HS-5 (cell line): ENCODE measurements around the gene USP47.
A peak's percentile ranks its signal among the peaks of the same experiment; 100 is the strongest.

ENCODE experiments used
- DNase-seq: peaks from one replicate; pipeline ENCODE4 v3.0.0-alpha.2; 2012; ENCODE audit warnings: low read depth

The USP47 gene

DNA sequence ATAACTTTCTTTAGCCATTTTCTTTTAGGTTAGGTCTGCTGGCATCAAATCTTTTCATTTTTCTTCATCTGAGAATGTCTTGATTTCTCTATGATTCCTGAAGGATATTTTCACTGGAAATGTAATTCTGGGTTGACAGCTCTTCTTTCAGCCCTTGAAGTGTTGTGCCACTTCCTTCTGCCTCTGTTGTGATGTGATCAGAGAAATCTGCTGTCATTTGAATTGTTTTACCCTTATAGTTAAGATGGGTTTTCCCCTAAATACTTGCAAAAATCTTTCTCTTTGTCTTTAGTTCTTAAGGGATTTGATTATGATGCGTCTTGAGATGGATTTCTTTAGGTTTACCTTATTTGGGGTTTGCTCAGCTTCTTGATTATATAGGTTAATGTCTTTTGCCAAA, 23.0 kb downstream of the USP47 start:
- DNase-seq, result no peak

DNA sequence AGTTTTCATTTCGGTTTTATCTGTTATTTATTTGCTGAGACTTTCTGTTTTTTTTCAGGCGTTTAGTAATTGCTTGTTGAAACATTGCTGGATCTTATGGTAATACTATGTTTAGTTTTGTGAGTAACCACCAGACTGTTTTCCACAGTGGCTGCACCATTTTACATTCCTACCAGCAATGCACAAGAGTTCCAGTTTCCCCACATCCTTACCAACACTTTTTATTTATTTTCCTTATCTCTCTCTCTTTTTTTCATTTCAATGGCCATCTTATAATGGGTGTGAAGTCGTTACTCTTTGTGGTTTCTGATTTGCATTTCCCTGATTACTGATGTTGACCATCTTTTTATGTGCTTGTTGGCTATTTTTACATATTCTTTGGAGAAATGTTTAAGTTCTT, 23.7 kb downstream of the USP47 start:
- no peak for DNase-seq

DNA sequence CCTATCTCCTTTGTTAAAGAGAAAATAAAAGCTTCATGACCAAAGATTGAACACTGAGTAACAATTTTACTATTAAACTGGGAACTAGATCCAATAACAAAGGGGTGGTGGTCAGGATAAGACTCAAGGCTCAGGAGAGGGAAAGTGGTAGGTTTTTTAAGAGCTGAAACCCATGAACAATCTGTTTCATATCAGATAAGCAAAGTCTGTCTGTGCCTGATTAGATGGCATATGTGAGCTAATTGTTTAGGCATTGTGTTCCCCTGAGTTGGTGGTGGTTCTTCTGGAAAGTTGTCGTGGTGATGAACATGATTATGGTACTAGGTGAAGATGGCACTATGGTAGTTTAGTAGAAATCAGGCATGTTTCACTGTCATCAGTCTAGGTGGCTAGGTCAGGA, 24.4 kb downstream of the USP47 start:
- no peak for DNase-seq

DNA sequence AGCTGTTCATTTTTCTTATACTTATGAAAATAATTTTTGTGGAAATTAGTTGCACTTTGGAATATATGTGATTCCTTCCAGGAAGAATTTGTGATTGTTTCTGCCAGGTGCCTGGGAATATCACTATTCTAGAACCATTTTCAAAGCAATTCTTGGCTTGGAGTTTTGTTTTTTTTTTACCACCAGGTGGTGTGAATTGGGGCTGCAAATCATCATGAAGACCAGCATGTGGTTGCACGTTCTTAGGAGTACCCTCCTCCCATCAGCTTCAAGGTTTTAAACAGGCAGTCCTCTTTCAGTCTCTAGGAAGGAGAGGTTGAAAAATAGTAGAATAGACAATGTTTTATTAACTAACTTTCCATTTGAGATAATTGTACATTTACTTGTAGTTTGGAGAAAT, 25.9 kb downstream of the USP47 start:
- DNase-seq, result no peak

DNA sequence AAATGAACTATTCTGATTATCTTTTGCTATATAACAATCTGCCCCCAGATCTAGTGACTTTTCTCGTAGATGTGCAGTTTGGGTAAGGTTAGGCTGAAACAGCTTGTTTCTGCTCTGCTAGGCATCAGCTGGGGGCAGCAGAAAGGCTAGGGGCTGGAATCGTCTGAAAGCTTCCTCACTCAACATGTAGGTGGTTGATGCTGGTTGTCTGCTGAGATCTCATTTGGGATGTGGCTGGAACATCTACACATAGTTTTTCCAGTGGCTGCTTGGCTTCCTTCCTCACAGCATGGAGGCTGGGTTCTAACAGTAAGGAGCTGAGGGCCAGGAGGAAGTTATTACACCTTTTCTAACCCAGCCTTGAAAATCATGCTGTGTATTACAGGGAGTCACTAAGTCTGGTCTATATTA, 30.2 kb downstream of the USP47 start:
- DNase-seq, result no peak

DNA sequence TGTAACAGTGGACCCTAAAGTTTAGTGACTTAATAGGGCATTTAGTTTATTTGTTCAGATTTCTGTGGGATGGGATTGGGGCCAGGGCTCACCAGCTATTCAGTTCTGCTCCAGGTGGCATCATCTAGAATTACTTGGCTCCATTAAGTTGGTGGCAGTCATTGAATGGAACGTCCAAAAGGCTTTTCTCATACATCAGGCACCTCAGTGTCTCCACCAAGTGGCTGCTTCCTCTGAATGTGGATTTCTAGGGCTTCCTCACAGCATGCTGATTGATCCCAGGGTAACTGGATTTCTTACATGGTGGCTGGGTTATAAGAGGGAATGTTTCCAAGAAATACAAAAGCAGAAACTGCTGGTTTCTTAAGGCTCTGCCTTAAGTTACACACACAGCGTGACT, 34.7 kb downstream of the USP47 start:
- no peak for DNase-seq

DNA sequence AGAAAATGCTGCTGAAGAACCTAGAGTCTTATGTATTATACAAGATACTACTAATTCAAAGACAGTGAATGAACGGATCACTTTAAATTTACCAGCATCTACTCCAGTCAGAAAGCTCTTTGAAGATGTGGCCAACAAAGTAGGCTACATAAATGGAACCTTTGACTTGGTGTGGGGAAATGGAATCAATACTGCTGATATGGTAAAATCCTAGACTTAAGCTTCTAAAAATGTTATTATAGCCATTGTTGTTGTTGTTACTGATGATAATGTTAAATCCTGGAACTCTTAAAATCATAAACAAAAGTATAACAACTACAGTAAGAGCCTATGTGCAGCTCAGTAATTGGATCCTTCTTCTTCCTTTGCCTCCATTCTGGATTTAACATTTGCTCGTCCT, 38.4 kb downstream of the USP47 start:
- no peak for DNase-seq

DNA sequence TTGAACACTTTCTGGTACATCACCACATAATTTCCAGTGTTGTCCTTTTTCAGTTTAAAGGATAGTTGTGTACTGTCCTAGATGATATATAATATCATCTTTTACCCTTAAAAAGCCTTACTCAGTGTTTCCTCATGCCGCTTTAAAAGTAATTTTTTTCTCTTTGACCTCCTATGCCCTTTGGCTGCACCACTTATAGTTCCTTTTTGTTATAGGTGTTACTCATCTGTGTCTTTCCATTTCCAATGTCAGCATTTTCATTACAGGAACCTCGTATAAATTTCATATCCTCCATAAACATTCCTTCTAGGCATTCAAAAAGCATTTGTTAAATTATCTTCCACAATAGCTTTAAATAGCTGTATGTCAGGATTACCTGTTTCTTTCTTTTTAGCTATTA, 40.8 kb downstream of the USP47 start:
- DNase-seq, result no peak

DNA sequence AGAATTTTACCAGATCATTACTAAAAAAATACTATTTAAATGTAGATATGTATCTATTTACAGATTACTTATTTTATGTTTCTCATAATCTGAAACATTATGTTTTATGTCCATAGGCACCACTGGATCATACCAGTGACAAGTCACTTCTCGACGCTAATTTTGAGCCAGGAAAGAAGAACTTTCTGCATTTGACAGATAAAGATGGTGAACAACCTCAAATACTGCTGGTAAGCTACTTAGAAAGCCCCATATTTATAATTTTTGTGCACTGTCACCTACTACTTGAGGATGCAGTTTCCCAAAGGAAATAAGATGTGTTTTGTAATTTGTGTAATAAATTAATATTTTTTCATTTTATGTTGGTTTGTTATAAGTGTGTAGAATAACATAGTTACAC, 42.6 kb downstream of the USP47 start:
- no peak for DNase-seq

DNA sequence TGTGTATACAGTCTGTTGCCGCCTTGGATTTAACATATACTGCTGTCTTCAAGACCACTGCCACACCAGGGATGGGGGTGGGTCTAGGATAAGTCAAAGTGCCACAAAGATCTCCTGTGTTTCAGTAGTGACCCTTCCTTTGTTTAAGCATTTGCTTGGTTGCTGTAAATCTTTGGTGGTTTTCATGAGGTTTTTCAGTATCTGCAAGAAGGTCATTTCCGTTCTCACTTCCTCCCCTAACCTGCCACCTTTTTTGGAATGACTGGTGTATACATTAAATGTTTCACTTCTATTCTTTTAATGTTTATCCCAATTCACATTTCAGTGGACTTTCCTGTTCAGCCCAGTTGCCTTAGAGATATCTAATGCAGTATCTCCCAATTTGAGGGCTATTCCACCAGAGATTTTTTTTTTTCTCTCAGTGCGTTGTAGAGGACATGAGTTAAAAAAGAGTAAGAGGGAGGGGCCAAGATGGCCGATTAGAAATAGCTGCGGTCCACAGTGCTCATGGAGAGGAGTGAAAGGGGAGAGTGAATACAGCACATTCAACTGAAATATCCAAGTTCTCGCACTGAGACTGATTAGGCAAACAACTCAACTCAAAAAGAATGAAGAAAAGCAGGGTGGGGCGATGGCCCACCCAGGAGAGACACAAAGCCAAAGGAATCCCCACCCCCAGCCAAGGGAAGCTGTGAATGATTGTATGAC, 43.2 kb downstream of the USP47 start:
- no peak for DNase-seq

DNA sequence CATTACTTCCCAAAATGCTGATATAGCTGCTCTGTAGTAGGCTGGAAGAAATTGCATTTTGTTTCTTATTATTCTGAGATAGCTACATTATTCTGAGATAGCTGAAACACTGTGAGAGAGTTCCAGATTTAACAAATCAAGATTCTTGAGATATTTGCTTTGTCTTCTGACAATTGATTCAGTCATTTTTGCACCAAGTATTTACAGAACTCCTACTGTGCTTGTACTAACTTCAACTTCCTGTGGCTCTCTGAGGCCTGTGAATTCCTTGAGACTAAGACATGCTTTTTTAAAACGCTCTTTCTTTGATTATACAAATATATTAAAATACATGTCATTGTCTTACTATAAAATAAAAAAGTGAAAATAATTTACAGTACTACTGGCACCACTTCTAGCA, 52.7 kb downstream of the USP47 start:
- DNase-seq, result no peak

DNA sequence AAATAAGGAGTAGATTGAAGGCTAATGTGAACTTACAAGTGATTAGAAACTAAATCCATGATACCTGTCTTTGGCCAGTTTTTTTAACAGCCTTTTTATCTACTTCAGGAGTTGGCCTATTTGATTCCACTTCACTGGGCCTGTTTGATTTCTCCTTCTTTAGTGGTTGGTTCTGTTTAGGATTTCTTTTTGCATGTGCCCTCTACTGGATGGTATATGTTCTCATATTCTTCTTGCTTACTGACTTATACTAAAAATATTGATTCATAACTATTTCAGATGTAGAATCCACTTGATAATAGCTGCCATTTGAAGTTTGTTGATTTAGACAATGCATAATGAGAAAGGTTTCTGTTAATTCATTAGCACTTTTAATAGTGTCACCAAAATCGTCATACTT, 53.9 kb downstream of the USP47 start:
- DNase-seq, result no peak

DNA sequence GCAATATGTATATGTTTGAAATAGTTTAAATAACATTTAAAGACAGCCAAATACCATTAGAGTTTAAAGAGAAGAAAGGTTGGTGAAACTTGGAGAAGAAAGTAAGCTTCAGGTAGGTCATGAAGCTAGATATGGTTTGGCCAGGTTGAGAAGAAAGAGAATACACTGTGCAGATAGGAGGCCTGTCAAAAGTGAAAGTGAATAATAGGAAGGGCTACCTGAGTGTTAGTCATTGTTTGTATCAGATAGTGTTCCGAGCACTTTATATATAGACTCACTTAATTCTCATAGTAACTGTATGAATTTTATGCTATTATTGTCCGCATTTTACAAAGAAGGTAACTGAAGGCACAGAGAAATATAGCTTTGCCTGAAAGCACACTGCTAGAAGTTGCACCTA, 56.9 kb downstream of the USP47 start:
- no peak for DNase-seq

DNA sequence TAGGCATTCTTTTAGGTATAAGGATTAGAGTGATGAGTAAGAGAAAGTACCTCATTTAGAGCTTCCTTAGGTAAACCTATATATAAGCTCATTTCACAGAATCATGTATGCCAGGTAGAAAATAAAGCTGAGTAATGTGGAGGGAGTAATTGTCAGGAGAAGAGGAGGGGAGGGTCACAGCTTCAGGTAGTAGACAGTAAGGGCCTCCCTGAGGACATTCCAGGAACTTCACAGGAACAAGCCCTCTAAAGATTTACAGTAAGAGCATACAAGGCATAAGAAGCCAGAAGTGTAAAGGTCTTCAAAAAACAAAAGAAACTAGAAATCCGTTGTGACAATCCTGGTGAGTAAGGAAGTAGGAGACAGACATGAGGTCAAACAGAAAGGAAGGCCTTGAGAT, 57.6 kb downstream of the USP47 start:
- DNase-seq, result no peak

DNA sequence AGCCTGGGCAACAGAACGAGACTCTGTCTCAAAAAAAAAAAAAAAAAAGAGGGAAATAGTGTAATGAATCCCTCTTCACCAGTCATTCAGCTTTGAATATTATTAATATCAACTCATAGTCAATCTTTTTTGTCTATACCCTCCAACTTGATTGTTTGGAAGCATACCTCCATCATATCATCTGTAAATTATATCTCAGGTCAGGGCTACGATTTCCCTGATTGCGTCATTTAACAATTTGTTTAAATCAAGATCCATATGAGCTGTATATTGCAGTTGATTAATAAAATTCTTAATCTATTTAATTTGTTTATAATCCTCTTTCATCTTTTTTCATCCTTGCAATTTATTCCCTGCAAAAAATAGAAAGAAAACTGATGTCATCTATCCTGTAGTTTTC, 60.2 kb downstream of the USP47 start:
- no peak for DNase-seq

DNA sequence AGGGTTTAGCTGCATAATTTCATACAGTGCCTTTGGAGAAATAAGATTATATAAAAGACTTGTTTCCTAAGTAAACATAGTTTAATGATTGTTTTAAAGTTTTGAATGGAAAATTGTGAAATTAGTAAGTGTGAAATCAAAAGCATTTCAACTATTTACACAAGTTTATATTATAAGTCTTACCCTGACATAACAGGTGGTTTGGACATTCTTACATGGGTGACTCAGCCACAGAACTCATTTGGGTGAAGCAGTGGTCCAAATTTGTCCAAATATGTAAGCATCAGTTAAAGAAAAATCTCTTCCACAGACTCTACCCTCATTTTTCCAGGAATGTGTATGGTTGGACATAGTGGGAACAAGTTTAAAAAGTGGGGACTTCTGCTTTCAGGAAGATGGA, 68.0 kb downstream of the USP47 start:
- peak; percentile 8 for DNase-seq

DNA sequence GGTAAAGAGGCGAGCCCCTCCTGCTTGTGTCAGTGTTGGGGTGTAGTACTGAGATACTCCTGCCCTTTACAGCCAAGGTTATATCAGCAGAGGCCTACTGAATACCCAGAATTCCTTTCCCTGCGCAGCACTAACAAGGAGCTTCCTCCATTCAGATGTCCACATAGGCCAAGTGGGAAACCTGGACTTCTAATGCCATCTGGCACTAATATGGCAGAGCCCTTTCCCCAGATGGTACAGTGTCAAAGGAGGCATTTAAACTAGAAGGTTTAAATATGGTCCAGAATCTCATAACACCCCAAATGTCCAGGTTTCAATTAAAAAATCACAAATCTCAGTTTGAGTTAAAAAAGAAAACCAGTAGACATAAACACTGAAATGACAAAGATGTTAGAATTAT, 68.8 kb downstream of the USP47 start:
- DNase-seq, result no peak

DNA sequence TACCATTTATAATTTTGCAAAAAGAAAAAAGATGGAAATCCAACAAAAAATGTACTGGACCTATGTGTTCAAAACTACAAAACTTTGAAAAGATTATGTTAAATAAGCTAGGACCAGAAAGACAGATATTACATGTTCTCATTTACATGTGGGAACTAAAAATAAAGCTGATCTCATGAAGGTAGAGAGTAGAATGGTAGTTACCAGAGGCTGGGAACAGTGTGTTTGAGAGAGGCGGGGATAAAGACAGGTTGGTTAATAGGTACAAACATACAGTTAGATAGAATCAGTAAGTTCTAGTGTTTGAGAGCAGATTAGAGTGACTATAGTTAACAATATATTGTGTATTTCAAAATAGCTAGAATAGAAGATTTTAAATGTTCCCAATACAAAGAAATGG, 71.6 kb downstream of the USP47 start:
- no peak for DNase-seq

DNA sequence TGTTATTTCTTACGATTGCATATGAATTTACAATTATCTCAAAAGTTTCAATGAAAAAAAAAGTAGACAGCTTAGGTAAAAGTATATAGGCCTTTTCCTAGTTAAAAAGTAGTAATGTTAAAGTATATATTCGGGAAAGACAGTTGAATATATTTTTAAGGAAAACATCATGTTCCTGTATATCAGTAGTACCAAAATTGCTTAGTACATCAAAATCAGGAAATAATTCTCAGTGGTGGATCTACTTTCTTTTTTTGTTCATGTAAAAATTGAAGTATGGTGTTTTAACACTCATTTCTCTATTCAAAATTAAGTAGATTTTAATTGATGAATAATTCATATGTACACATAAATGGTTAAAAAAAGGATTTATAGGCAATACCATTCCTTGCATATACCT, 73.9 kb downstream of the USP47 start:
- DNase-seq, result no peak

DNA sequence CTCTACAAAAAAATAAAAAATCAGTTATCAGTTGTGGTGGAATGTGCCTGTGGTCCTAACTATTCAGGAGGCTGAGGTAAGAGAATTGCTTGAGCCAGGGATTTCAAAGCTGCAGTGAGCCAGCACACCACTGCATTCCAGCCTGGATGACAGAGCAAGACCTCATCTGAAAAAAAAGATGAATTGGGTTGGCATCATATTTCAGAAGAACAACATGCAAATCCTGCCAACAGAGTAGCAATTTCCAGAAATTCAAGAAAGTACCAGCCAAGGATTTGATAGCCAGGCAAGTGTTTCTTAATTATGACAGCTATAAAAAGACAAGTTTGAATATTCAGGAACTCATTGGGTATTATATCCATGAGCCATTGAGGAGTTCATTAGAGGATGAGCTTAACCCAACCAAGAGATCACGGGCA, 75.2 kb downstream of the USP47 start:
- peak; percentile 56 for DNase-seq

DNA sequence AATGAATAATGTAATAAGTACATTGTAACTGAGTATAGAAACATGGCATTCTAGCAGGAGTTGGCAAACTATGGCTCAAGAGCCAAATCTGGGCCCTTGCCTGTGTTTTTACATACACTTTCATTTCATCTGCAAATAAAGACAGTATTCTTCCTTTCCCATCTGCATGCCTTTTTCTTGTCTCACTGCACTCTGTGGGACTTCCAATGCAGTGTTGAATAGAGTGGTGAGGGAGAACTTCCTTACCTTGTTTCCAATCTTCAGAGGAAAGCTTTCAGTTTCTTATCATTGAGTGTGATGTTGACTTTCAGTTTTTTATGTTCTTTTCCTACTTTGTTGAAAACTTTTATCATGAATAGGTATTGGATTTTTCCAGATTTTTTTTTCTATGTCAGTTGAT, 82.1 kb downstream of the USP47 start:
- DNase-seq, result no peak

DNA sequence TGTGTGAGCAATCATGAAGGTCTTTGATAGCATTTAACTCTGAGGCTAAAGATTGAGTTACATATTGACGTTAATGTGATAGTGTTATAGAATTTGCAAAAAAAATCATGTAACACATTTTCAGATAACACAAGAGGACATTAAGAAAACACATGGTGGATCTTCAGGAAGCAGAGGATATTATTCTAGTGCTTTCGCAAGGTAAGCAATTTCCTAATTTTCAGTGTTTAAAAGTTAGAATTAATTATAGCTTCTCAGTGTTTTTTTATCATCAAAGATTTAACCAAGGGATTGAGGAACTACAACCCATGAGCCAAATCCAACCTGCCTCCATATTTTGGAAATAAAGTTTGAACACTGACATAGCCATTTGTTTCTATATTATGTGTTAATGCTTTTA, 88.1 kb downstream of the USP47 start:
- no peak for DNase-seq

DNA sequence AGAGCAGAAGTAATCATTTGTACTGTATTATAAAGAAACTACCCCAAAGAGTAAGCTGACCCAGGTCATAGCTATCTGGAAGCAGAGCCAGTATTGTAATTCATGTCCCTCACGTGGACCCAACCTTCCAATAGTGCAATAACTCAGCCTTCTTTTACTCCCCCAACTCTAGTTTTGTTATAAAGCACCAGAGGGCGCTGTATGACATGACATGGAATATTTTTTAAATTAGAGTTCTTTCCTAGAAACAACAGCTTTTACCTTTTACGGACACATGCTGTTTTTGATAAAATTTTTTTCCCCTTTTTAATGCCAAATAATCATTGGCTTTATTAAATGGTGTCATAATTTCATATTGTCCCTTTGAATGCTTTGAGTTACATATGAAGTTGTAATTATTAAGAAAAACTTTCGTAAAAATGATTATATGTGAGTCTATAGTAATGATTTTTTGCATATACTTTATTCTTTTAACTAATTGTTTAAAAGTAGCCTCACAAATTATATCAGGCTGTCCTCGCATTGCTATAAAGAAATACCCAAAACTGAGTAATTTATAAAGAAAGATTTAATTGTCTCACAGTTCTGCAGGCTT, 89.8 kb downstream of the USP47 start:
- no peak for DNase-seq

DNA sequence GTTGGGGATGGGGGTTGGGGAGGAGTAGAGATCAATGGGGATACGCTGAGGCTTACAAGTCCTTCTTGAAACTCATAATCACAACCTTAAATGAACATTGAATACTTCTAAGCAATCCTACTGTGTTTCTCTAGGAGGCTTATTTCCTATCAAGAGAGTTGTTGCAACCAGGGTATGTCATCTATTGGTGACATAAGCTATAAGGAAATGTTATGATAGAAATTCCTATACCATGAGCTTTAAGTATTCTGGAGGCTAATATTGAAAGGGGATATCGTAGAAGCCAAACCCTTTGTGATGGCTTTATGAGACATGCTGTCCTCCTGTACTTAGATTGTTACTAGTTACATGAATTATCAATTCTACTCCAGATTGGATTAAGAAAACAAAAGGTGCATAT, 93.8 kb downstream of the USP47 start:
- DNase-seq, result no peak
